ENCODE data around the gene SYMPK.
A peak's percentile ranks its signal among the peaks of the same experiment; 100 is the strongest.

Gene SYMPK

GRCh38 chr19:45780448-45781213 is 82.3 kb downstream of the SYMPK start:
- Histone ChIP-seq H3K36me3 (ENCODE audit: low read length) (no peaks in the 10 kb centered on the region), H3K9me2 (replicated peaks; ENCODE audit: insufficient read depth, low read length) (no peaks in the 10 kb centered on the region), H3K4me2 (ENCODE audit: low read depth, low read length, poor library complexity, severe bottlenecking) (no peak overlapping the region), H2AFZ (ENCODE audit: low read depth, low read length, severe bottlenecking) (no peak overlapping the region), H3F3A (ENCODE audit: insufficient read depth) (peaks cover 3% of the 10 kb centered on the region; the same call in 1 of the 2 replicates), H3K9ac (ENCODE audit: low read length) (no peak overlapping the region), H3K79me2 (ENCODE audit: insufficient read depth, low read length) (no peaks in the 10 kb centered on the region), H3K4me3 (ENCODE audit: insufficient read depth, low read length, poor library complexity, severe bottlenecking) (no peak overlapping the region), H3K27me3 (ENCODE audit: low read length) (no peaks in the 10 kb centered on the region), H3K27ac (ENCODE audit: low read depth, low read length) (no peak overlapping the region), H4K20me1 (ENCODE audit: low read depth, low read length) (no peaks in the 10 kb centered on the region), H3K9me3 (ENCODE audit: insufficient read depth, low read length) (no peaks in the 10 kb centered on the region)
- TF ChIP-seq CTCF (IDR thresholded peaks at IDR 0.05; ENCODE audit: insufficient read depth, low read length, poor library complexity, severe bottlenecking) (no peak), EZH2phosphoT487 (conservative IDR thresholded peaks at IDR 0.05; ENCODE audit: low read length) (no peak)

- H3F3A ChIP-seq (ENCODE audit: insufficient read depth): peaks cover 3% of the 10 kb centered on the region; the same call in 1 of the 2 replicates
- H2AFZ ChIP-seq (ENCODE audit: low read depth, low read length, severe bottlenecking): no peak overlapping the region
- no peaks in the 10 kb centered on the region for H4K20me1 ChIP-seq (ENCODE audit: low read depth, low read length)
Observed at GRCh38 chr19:45780146-45780447, 82.8 kb downstream of the SYMPK start.

GRCh38 chr19:45779231-45780145 is 83.5 kb downstream of the SYMPK start:
- H3K79me2 ChIP-seq (ENCODE audit: insufficient read depth, low read length): no peaks in the 10 kb centered on the region
- no peaks in the 10 kb centered on the region for H4K20me1 ChIP-seq (ENCODE audit: low read depth, low read length)
- no peaks in the 10 kb centered on the region for H3K27me3 ChIP-seq (ENCODE audit: low read length)
- H3K27ac ChIP-seq (ENCODE audit: low read depth, low read length): no peak overlapping the region
- H3K9ac ChIP-seq (ENCODE audit: low read length): peak overlapping the region; percentile 43
- H3K9me2 ChIP-seq (replicated peaks; ENCODE audit: insufficient read depth, low read length): no peaks in the 10 kb centered on the region
- peak overlapping the region; percentile 66 for H3K4me2 ChIP-seq (ENCODE audit: low read depth, low read length, poor library complexity, severe bottlenecking)
- TF ChIP-seq EZH2phosphoT487 (conservative IDR thresholded peaks at IDR 0.05; ENCODE audit: low read length): no peak
- peak; percentile 74 for TF ChIP-seq CTCF (IDR thresholded peaks at IDR 0.05; ENCODE audit: insufficient read depth, low read length, poor library complexity, severe bottlenecking)
- H3K36me3 ChIP-seq (ENCODE audit: low read length): no peaks in the 10 kb centered on the region
- peak overlapping the region; percentile 43 for H3K4me3 ChIP-seq (ENCODE audit: insufficient read depth, low read length, poor library complexity, severe bottlenecking)
- no peaks in the 10 kb centered on the region for H3K9me3 ChIP-seq (ENCODE audit: insufficient read depth, low read length)
- peak overlapping the region; percentile 30 for H2AFZ ChIP-seq (ENCODE audit: low read depth, low read length, severe bottlenecking)
- H3F3A ChIP-seq (ENCODE audit: insufficient read depth): peaks cover 3% of the 10 kb centered on the region; the same call in 1 of the 2 replicates

More at GRCh38 chr19:45780146-45780447, 82.8 kb downstream of the SYMPK start:
- no peaks in the 10 kb centered on the region for H3K9me3 ChIP-seq (ENCODE audit: insufficient read depth, low read length)
- H3K79me2 ChIP-seq (ENCODE audit: insufficient read depth, low read length): no peaks in the 10 kb centered on the region
- no peak overlapping the region for H3K9ac ChIP-seq (ENCODE audit: low read length)
- H3K9me2 ChIP-seq (replicated peaks; ENCODE audit: insufficient read depth, low read length): no peaks in the 10 kb centered on the region
- no peak overlapping the region for H3K27ac ChIP-seq (ENCODE audit: low read depth, low read length)
- H3K36me3 ChIP-seq (ENCODE audit: low read length): no peaks in the 10 kb centered on the region
- H3K4me2 ChIP-seq (ENCODE audit: low read depth, low read length, poor library complexity, severe bottlenecking): no peak overlapping the region
- TF ChIP-seq CTCF (IDR thresholded peaks at IDR 0.05; ENCODE audit: insufficient read depth, low read length, poor library complexity, severe bottlenecking) (no peak), EZH2phosphoT487 (conservative IDR thresholded peaks at IDR 0.05; ENCODE audit: low read length) (no peak)
- no peak overlapping the region for H3K4me3 ChIP-seq (ENCODE audit: insufficient read depth, low read length, poor library complexity, severe bottlenecking)
- H3K27me3 ChIP-seq (ENCODE audit: low read length): no peaks in the 10 kb centered on the region
